Right atrium auricular region (tissue), 2 donors: ENCODE measurements around the gene MRPS2. TPM values are rescaled to one million over a fixed set of nuclear protein-coding genes. Genes with fewer than 3 reads are reported as not detected.

Experiments used
- DNase-seq: peaks from one replicate; pipeline ENCODE4 v3.0.0-alpha.2; 2019; ENCODE audit warnings: low spot score
- H3K27ac ChIP-seq, 2 donors: fragments of 200-600 bp; sonication (generic); 1 replicate in 1 of 2; 2 replicates in 1 of 2; pipeline ENCODE4 v1.5.1; 2016 to 2019
- H3K27me3 ChIP-seq, 2 donors: fragments of 200-600 bp; sonication (generic); one replicate each; pipeline versions ENCODE4 v1.5.1 to v1.6.0; 2017 to 2019
- H3K36me3 ChIP-seq: fragments of 200-600 bp; sonication (generic); one replicate; pipeline ENCODE4 v1.5.1; 2016
- H3K4me1 ChIP-seq, 2 donors: fragments of 200-600 bp; sonication (generic); one replicate each; pipeline versions ENCODE4 v1.5.1 to v1.6.0; 2017 to 2019
- H3K4me3 ChIP-seq, 2 donors: fragments of 200-600 bp; sonication (generic); 1 replicate in 1 of 2; 2 replicates in 1 of 2; pipeline ENCODE4 v1.5.1; 2017 to 2019; ENCODE audit warnings: mild to moderate bottlenecking in 1 of 2, moderate library complexity in 1 of 2
- H3K9me3 ChIP-seq, 2 donors: fragments of 200-600 bp; sonication (generic); one replicate each; pipeline ENCODE4 v1.5.1; 2019
- total RNA-seq, 2 donors: library from RNA; depleted of rRNA; stranded (reverse); fragments of >200 nt; gene quantifications; one replicate each; pipeline ENCODE4 v1.1.0, GENCODE V29; 2016
- TF ChIP-seq, protein P1 (sequence below), 2 donors: fragments of 200-600 bp; sonication (generic); IDR thresholded peaks; one replicate each; pipeline ENCODE4 v1.5.1; 2019; ENCODE audit warnings: antibody characterized with exemption in 2 of 2

The MRPS2 gene
- total RNA-seq, 2 donors from 2014 or later, result 40.9 to 72.5 TPM

DNA sequence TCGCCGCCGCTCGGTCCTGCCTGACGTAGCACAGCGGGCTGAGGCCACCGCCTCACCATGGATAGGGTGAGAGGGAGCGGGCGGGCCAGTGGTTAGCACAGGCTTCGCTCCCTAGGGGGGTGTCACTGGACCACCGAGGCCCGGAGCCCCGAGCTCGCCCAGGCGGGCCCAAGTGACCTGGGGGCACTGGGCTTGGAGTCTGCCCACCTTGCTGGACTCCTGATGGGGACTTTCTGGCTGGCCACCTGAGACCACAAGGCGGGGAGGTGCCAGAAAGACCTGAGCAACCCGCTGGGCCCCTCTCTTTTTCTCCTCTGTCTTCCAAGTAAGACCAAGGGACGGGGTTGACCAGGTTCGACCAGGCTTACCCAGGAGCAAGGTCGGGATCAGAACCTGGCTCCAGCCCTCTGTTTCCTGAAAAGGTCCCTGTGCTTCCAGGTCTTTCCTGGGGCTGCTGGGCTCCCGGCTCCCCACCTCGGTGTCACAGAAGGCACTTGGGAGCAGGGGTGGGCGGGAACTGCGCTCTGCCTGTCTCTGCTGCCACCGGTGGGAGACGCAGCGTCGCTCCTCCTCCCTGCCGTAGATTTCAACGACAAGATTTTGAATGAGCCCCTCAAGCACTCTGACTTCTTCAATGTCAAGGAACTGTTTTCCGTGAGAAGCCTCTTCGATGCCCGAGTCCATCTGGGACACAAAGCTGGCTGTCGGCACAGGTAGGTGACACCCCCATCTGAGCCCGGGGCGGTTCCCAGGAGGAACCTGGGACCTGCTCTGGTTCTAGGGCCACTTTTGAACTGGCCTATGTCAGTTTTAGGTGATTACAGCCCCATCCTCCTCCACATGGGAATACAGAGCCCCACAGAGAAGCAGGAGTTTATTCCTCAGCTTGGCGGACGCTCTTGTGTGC, 1.0 kb downstream of the MRPS2 start:
- Histone ChIP-seq H3K36me3 (peaks cover 20% of the 10 kb centered on the region), H3K9me3 (no peaks in the 10 kb centered on the region), H3K4me3 (peak overlapping the region; percentile 85 to 99), H3K4me1 (peaks cover 0 to 35% of the 10 kb centered on the region in 2 donors), H3K27ac (peak overlapping the region; percentile 73 to 85), H3K27me3 (no peaks in the 10 kb centered on the region)
- DNase-seq, result no peak
- TF ChIP-seq, protein P1, sequence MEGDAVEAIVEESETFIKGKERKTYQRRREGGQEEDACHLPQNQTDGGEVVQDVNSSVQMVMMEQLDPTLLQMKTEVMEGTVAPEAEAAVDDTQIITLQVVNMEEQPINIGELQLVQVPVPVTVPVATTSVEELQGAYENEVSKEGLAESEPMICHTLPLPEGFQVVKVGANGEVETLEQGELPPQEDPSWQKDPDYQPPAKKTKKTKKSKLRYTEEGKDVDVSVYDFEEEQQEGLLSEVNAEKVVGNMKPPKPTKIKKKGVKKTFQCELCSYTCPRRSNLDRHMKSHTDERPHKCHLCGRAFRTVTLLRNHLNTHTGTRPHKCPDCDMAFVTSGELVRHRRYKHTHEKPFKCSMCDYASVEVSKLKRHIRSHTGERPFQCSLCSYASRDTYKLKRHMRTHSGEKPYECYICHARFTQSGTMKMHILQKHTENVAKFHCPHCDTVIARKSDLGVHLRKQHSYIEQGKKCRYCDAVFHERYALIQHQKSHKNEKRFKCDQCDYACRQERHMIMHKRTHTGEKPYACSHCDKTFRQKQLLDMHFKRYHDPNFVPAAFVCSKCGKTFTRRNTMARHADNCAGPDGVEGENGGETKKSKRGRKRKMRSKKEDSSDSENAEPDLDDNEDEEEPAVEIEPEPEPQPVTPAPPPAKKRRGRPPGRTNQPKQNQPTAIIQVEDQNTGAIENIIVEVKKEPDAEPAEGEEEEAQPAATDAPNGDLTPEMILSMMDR (IDR thresholded peaks at IDR 0.05), result no peak

DNA sequence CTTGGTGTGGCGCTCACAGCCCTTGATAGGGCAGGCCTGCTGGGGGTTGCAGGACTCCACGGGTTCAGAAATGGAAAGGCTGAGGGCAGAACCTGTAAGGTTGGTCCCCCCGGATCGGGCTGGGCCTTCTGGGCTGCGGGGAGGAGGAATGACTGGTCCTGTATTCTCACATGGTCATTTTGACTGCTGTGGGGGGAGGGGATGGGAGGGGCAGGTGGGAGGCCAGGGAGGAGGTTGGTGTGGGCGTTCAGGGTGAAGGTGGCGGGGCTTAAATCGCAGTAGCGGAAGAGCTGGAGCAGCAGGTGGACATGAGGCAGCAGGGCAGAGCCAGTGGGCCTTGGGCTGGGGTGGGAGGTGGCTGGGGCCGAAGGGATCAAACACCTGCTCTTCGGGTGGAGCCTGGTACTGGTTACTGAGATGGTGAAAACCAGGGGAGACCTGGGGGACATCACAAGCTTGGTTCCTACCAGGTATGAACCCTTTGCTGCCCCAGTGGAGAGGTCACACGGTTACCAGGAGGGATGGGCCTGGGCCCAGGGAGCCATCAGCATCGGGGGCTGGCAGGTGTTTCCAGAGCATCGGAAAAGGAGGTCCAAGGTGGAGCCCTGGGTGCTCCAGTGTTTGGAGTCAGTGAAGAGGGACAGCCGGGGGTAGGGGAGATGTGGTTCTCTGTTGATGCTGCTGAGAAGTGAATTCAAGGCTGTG, 1.8 kb downstream of the MRPS2 start:
- H3K27me3 ChIP-seq, result no peaks in the 10 kb centered on the region
- H3K27ac ChIP-seq, result no peak overlapping the region
- peaks cover 20% of the 10 kb centered on the region for H3K36me3 ChIP-seq
- DNase-seq, result no peak
- no peaks in the 10 kb centered on the region for H3K9me3 ChIP-seq
- peaks cover 0 to 35% of the 10 kb centered on the region in 2 donors for H3K4me1 ChIP-seq
- TF ChIP-seq, protein P1 (IDR thresholded peaks at IDR 0.05), result no peak
- no peak overlapping the region for H3K4me3 ChIP-seq

DNA sequence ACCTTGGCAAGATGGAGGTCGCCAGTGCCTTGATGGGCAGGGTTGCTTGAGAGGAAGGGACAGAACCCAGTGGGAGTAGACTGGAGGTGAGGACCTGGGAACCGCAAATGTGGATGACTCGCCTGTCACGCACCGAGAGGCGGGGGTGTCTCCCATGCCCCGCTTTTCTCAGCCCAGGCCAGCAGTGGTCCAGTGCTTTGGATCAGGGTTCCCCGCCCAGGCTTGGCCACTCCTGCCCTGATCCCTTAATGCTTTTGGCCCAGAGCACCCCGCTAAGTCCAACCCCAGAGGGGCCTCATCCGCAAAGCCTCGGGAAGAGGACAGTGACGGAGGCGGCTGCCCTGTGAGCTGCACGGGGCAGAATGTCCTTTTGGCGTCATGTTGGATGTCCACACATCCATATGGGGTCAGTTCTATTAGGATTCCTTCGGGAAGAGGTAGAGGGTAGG, 2.4 kb downstream of the MRPS2 start:
- Histone ChIP-seq H3K27ac (no peak overlapping the region), H3K9me3 (no peaks in the 10 kb centered on the region), H3K4me1 (peaks cover 0 to 35% of the 10 kb centered on the region in 2 donors), H3K36me3 (peaks cover 20% of the 10 kb centered on the region), H3K4me3 (no peak overlapping the region), H3K27me3 (no peaks in the 10 kb centered on the region)
- DNase-seq, result no peak
- TF ChIP-seq, protein P1 (IDR thresholded peaks at IDR 0.05), result no peak

DNA sequence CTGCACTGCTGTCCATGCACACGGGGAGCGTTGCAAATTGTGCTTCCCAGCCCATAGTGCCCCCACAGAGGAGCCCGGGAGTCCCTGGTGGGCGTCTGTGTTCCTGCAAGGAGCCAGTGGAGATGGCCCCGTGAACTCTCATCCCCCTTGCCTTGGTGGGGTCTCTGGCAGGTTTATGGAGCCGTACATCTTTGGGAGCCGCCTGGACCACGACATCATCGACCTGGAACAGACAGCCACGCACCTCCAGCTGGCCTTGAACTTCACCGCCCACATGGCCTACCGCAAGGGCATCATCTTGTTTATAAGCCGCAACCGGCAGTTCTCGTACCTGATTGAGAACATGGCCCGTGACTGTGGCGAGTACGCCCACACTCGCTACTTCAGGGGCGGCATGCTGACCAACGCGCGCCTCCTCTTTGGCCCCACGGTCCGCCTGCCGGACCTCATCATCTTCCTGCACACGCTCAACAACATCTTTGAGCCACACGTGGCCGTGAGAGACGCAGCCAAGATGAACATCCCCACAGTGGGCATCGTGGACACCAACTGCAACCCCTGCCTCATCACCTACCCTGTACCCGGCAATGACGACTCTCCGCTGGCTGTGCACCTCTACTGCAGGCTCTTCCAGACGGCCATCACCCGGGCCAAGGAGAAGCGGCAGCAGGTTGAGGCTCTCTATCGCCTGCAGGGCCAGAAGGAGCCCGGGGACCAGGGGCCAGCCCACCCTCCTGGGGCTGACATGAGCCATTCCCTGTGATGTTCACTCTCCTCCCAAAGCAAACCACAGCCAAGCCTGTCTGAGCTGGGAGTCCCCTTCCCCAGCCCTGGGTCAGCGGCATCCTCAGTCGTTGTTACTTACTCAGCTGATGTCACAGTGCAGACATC, 3.1 kb downstream of the MRPS2 start:
- no peaks in the 10 kb centered on the region for H3K27me3 ChIP-seq
- H3K4me3 ChIP-seq, result no peak overlapping the region
- H3K27ac ChIP-seq, result no peak overlapping the region
- TF ChIP-seq, protein P1 (IDR thresholded peaks at IDR 0.05), result no peak
- peaks cover 0 to 35% of the 10 kb centered on the region in 2 donors for H3K4me1 ChIP-seq
- no peaks in the 10 kb centered on the region for H3K9me3 ChIP-seq
- H3K36me3 ChIP-seq, result peaks cover 20% of the 10 kb centered on the region
- DNase-seq, result no peak
